Pancreas (tissue), 10 donors: ENCODE measurements around the gene MYO9B. TPM values are rescaled to one million over a fixed set of nuclear protein-coding genes. Genes with fewer than 3 reads are reported as not detected.
A peak's percentile ranks its signal among the peaks of the same experiment; 100 is the strongest.

Source experiments
- ATAC-seq, 4 donors: fragments of 200-7000 bp; cut with Tn5 transposase; one replicate each; pipeline versions ENCODE4 v1.8.0 to v1.9.1; 2020; ENCODE audit warnings: mild to moderate bottlenecking in 4 of 4, moderate library complexity in 4 of 4
- DNase-seq, 6 donors: peaks; one replicate each; pipeline ENCODE4 v3.0.0-alpha.2; 2020
- FAIRE-seq: peaks from 2 replicates; lab custom pipeline; 2012; peaks lifted over from hg19 to GRCh38; lab: Jason Lieb, UNC
- H3K27ac ChIP-seq, 4 donors: fragments of 200-600 bp; sonication (generic); 1 replicate in 3 of 4; 2 replicates in 1 of 4; pipeline versions ENCODE4 v1.5.0 to v1.8.0; 2020
- H3K27me3 ChIP-seq, 4 donors: fragments of 200-600 bp; one replicate each; pipeline ENCODE4 v1.8.0; 2021
- H3K36me3 ChIP-seq, 3 donors: fragments of 200-600 bp; sonication (generic) in 1 of 3; one replicate each; pipeline versions ENCODE4 v1.5.0 to v1.8.0; 2020 to 2021
- H3K4me1 ChIP-seq, 3 donors: fragments of 200-600 bp; one replicate each; pipeline ENCODE4 v1.8.0; 2021
- H3K4me3 ChIP-seq, 4 donors: fragments of 200-600 bp; sonication (generic) in 2 of 4; one replicate each; pipeline versions ENCODE4 v1.5.0 to v1.8.0; 2020 to 2021
- H3K9me3 ChIP-seq, 4 donors: fragments of 200-600 bp; one replicate each; pipeline ENCODE4 v1.8.0; 2021
- WGBS, 2 donors: extraction: QIAGEN DNeasy Blood & Tissue Kit; methylation state at CpG; one replicate each; pipeline ENCODE4 v1.1.7; 2013; 5-methylcytosine and 5-hydroxymethylcytosine counted together
- intact Hi-C, 3 donors: fragments of 100-400 bp; cut with DNase I; formaldehyde crosslinking; loops; one replicate each; pipeline versions ENCODE4 v1.11.1 to v1.14.2; 2022
- polyA plus RNA-seq, 2 donors: library from polyadenylated mRNA; stranded (reverse); fragments of 200-250 nt; gene quantifications; one replicate each; pipeline ENCODE4 v1.2.3, GENCODE V29; 2013
- total RNA-seq, 6 donors: library from RNA; stranded (reverse); fragmentation: NEBNext Ultra II Directional in 4 of 6; extraction: Animal tissue kit (Norgen Biotek cat#: 25700) in 4 of 6; gene quantifications; one replicate each; pipeline versions ENCODE4 v1.2.1 to v1.2.4, GENCODE V29; 2021 to 2023
- TF ChIP-seq, protein P1 (sequence below), 4 donors: fragments of 200-600 bp; sonication (generic) in 3 of 4; IDR thresholded peaks; one replicate each; pipeline versions ENCODE4 v1.5.0 to v1.8.0; 2021; ENCODE audit warnings: antibody characterized with exemption in 4 of 4
- donor health status: healthy with polysubstance abuse.
- donor health status: DM: no; HTN: no; CAD: no; lungs with moderate emphysema.
- donor health status: DM: no; HTN: no; CAD: no.
- donor health status: control.
- donor health status: control.
- donor health status: Bipolar disorder and iron deficiency.
- donor health status: DM: yes; HTN: yes; CAD: no.
- donor health status: DM: no; HTN: no; CAD: no.
- donor health status: DM: no; HTN: no; CAD: no.
- donor health status: DM: yes; HTN: yes; CAD: no.

The MYO9B gene
- total and polyA plus RNA-seq, 8 donors: 16.6 to 53.4 (median 23.4) TPM

DNA sequence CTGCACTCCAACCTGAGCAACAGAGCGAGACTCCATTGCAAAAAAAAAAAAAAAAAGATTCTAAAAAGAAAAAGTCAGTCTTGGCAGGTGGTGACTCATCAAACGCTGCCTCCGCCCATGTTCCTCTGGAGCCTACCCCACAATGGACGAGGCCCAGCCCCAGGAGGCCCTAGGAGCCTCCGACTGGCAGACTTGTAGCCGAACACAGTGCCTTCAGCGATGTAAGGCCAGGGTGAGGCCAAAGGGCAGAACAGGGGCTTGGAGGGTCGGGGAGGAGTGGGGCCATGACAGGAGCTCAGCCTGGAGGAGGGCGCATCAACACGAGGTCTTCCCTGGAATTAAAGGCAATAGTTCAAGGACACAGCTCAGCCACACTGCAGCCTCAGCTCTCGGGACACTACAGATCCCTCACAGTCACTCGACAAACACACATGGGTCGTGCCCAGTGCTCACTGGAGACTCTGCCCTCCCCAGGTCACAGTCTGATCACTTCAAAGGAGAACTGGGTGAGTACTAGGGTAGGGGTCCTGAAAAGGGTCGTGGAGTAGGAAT lies 144.7 kb downstream of the MYO9B start:
- peaks cover 0 to 12% (median 0%) of the 10 kb centered on the region in 3 donors for H3K36me3 ChIP-seq
- H3K4me1 ChIP-seq: peaks cover 0 to 5% (median 4%) of the 10 kb centered on the region in 3 donors
- FAIRE-seq (no peak), ATAC-seq (no peak), DNase-seq (no peak)
- H3K4me3 ChIP-seq: no peak overlapping the region
- WGBS, 2 donors: 40 to 44% methylated on average over 14 of the region's 14 CpGs
- intact Hi-C loops: no loop called here
- TF ChIP-seq, protein P1, sequence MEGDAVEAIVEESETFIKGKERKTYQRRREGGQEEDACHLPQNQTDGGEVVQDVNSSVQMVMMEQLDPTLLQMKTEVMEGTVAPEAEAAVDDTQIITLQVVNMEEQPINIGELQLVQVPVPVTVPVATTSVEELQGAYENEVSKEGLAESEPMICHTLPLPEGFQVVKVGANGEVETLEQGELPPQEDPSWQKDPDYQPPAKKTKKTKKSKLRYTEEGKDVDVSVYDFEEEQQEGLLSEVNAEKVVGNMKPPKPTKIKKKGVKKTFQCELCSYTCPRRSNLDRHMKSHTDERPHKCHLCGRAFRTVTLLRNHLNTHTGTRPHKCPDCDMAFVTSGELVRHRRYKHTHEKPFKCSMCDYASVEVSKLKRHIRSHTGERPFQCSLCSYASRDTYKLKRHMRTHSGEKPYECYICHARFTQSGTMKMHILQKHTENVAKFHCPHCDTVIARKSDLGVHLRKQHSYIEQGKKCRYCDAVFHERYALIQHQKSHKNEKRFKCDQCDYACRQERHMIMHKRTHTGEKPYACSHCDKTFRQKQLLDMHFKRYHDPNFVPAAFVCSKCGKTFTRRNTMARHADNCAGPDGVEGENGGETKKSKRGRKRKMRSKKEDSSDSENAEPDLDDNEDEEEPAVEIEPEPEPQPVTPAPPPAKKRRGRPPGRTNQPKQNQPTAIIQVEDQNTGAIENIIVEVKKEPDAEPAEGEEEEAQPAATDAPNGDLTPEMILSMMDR (IDR thresholded peaks at IDR 0.05): no peak
- no peaks in the 10 kb centered on the region for H3K9me3 ChIP-seq
- H3K27me3 ChIP-seq: no peaks in the 10 kb centered on the region
- no peak overlapping the region for H3K27ac ChIP-seq

DNA sequence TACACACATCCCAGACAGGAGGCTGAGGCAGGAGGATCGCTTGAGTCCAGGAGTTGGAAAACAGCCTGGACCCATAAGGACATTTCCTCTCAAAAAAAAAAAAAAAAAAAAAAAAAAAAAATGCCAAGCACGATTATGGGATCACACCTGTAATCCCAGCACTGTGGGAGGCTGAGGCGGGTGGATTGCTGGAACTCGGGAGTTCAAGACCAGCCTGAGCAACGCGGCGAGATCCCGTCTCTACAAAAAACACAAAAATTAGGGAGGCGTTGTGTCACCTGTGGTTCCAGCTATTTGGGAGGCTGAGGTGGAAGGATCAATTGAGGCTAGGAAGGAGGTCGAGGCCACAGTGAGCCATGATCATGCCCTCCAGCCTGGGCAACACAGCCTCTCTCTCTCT lies 149.5 kb downstream of the MYO9B start:
- DNase-seq: no peak

DNA sequence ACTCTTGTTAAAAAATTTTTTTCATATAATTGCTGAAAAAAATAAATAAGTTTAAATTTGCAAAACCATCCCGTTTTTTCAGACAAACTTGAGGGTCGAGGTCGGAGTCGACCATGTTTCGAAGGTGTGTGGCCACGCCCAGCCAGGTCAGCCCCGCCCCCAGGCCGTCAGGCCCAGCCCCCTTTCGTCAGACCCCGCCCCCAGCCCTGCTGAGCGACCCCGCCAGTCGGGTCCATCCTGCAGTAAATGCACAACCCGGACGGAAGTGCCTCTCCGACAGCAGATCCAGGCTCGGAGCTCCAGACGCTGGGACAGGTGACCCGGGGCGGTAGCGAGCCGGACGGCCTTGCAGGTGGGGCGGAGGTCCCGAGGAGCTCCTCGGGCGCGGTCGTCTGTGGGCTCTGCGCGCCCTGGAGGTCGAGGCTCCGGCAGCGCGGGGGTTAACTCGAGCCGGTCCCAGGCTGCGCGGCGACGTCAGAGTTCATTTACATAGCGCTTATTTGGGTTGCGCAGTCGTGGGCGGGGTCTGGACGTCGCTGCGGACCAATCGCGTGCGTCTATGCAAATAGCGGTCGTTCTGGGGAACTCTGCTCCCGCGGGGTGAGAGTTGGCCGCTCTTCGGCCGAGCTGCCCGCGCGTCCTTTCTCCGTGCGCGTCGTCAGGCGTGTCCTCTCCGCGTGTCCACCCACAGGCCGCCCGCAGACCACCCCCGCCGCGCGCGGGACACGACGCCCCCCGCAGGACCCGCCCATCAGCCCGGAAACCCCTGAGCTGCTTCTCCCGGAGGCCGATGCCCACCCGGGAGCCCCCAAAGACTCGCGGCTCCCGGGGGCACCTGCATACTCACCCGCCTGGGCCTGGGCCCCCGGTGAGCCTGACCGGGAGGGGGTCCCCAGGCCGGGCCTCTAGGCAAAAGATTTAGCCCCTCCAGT lies 150.7 kb downstream of the MYO9B start, which contains the start of gene OCEL1:
Gene OCEL1, plus strand, starts transcription at position 225 of the 932 bp plus-strand sequence. Its CDS starts 22 bp downstream, at position 247.
- no peak for FAIRE-seq
- WGBS, 2 donors: 0% methylated on average over 72 to 90 of the region's 90 CpGs
- H3K4me3 ChIP-seq: peak within 1 kb of the TSS; percentile 47 to 65 (median 64)
- H3K36me3 ChIP-seq: no peaks in the 10 kb centered on the region
- peak; percentile 97 to 99 (median 98) for DNase-seq
- H3K4me1 ChIP-seq: no peaks in the 10 kb centered on the region
- TF ChIP-seq, protein P1 (IDR thresholded peaks at IDR 0.05): no peak
- peak within 1 kb of the TSS; percentile 77 to 91 (median 84) for H3K27ac ChIP-seq
- ATAC-seq: peak; percentile 93 to 97 (median 94)
- intact Hi-C loops: no loop called here
- no peaks in the 10 kb centered on the region for H3K9me3 ChIP-seq
- no peaks in the 10 kb centered on the region for H3K27me3 ChIP-seq

More for the DNA sequence above, 149.5 kb downstream of the MYO9B start:
- H3K27ac ChIP-seq: no peak overlapping the region
- H3K4me3 ChIP-seq: peak overlapping the region in 1 of 4 donors; percentile 65
- H3K36me3 ChIP-seq: no peaks in the 10 kb centered on the region
- 71 to 72% methylated on average over 10 of the region's 10 CpGs for WGBS, 2 donors
- ATAC-seq (no peak), FAIRE-seq (no peak)
- intact Hi-C loops: no loop called here
- TF ChIP-seq, protein P1 (IDR thresholded peaks at IDR 0.05): no peak
- no peaks in the 10 kb centered on the region for H3K4me1 ChIP-seq
- H3K27me3 ChIP-seq: no peaks in the 10 kb centered on the region
- H3K9me3 ChIP-seq: no peaks in the 10 kb centered on the region

DNA sequence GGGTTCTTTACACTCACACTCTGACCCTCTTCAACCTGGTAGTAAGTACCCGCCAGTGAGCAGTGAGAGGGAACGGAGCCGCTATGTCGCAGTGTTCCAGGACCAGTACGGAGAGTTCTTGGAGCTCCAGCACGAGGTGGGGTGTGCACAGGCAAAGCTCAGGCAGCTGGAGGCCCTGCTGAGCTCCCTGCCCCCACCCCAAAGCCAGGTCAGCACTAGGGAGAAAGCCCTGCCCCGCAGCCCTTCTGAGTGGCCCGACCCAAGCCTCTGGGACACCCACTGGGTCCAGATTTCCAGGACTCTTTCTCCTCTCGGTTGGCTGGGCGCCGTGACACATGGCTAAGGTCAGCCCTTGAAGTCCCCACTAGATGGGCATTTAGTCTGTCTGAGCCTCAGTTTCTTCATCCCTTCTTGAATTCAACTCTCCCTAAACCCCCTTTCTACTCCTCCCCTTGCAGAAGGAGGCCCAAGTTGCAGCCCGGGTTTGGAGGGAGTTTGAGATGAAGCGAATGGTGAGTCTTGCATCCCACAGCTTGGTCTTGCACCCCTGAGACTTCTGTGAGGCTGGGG lies 152.3 kb downstream of the MYO9B start:
- WGBS, 2 donors: 46 to 56% methylated on average over 13 of the region's 13 CpGs
- DNase-seq: peak in 2 of 6 donors; percentile 52 to 85
- peak in 1 of 4 donors; percentile 9 for ATAC-seq
- Histone ChIP-seq H3K4me3 (no peak overlapping the region), H3K36me3 (peaks cover 0 to 9% (median 8%) of the 10 kb centered on the region in 3 donors), H3K27ac (peak overlapping the region in 2 of 4 donors; percentile 4 to 17), H3K4me1 (no peaks in the 10 kb centered on the region), H3K27me3 (no peaks in the 10 kb centered on the region), H3K9me3 (no peaks in the 10 kb centered on the region)
- FAIRE-seq: no peak
- intact Hi-C loops: no loop called here
- TF ChIP-seq, protein P1 (IDR thresholded peaks at IDR 0.05): no peak
